ENCODE data around the gene HSH2D. TPM values are rescaled to one million over a fixed set of nuclear protein-coding genes. Genes with fewer than 3 reads are reported as not detected.

Gene HSH2D
- total RNA-seq, 1 experiment from 2014 or later = 0.49 TPM

DNA sequence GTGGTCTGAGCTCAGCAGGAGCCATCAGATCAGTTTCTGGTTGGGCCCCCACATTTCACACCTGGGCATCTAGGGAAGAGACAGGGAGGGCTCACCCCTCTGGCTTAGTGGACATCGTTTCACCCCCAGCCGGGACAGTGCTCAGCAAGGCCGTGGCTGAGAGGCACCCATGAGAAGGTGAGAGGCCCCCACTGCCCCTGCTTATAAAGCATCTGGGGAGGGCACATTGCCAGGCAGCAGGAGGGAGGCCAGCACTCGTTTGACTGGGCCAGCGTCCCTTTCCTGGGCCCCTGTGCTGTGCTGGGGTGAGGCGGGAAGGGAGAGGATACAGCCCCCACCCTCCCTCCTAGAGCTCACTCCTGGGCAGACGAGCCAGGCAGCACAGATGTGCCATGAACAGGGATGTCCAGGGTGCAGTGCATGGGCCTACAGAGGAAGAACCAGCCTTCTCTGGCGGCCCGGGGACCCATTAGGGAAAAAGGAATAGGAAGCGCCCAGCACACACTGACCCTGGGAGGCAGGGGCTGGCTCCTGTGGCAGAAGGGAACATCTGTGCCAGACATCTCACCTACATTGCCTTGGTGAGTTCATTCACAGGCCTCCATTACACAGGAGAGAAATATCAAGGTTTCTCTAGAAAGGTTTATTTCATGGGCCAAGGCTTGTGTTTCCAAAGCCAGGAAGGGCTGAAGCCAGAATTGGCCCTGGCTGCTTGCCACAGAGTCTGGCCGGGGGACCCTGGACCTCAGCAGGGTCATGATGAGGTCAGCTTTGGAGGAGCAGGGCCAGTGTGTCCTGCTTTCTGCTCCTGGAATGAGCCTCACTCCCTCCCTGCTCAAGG, 61.9 kb downstream of the HSH2D start:
- intact Hi-C loops (cut with micrococcal nuclease) = no loop called here
- Mint-ChIP-seq H3K4me1 (ENCODE audit: insufficient read depth, unreplicated experiment) (peaks cover 6% of the 10 kb centered on the region), H3K27ac (ENCODE audit: low read depth, unreplicated experiment) (no peak overlapping the region), H3K4me3 (ENCODE audit: unreplicated experiment) (no peak overlapping the region), H3K27me3 (ENCODE audit: insufficient read depth, unreplicated experiment) (no peaks in the 10 kb centered on the region), H3K9me3 (ENCODE audit: unreplicated experiment) (no peaks in the 10 kb centered on the region), H3K36me3 (ENCODE audit: insufficient read depth, unreplicated experiment) (peaks cover 71% of the 10 kb centered on the region)
- no TSS peak for BruUV-seq (replicated peaks)
- no peak for DNase-seq (ENCODE audit: unreplicated experiment)
- ChIA-PET POLR2A (interaction anchor here (0.6 kb wide), 1 partner anchor 15 kb away, joined by 3 read pairs; no protein-coding TSS in a partner anchor), CTCF (no interaction called here)
- no peak for TF ChIP-seq CTCF (IDR thresholded peaks at IDR 0.05; ENCODE audit: unreplicated experiment)

- BruUV-seq (replicated peaks) = no TSS peak
- Mint-ChIP-seq H3K4me1 (ENCODE audit: insufficient read depth, unreplicated experiment) (no peaks in the 10 kb centered on the region), H3K27me3 (ENCODE audit: insufficient read depth, unreplicated experiment) (no peaks in the 10 kb centered on the region), H3K4me3 (ENCODE audit: unreplicated experiment) (no peak overlapping the region), H3K27ac (ENCODE audit: low read depth, unreplicated experiment) (peak overlapping the region; percentile 82), H3K9me3 (ENCODE audit: unreplicated experiment) (no peaks in the 10 kb centered on the region), H3K36me3 (ENCODE audit: insufficient read depth, unreplicated experiment) (peaks cover 71% of the 10 kb centered on the region)
- TF ChIP-seq CTCF (IDR thresholded peaks at IDR 0.05; ENCODE audit: unreplicated experiment) = no peak
- ChIA-PET CTCF (interaction anchor here (0.6 kb wide), 1 partner anchor 51 kb away, joined by 3 read pairs; no protein-coding TSS in a partner anchor), POLR2A (interaction anchor here (0.6 kb wide), 1 partner anchor 15 kb away, joined by 3 read pairs; no protein-coding TSS in a partner anchor)
- DNase-seq (ENCODE audit: unreplicated experiment) = no peak
- intact Hi-C loops (cut with micrococcal nuclease) = no loop called here
These were observed 62.6 kb downstream of the HSH2D start for GRCh38 chr19:16206046-16206605.

DNA sequence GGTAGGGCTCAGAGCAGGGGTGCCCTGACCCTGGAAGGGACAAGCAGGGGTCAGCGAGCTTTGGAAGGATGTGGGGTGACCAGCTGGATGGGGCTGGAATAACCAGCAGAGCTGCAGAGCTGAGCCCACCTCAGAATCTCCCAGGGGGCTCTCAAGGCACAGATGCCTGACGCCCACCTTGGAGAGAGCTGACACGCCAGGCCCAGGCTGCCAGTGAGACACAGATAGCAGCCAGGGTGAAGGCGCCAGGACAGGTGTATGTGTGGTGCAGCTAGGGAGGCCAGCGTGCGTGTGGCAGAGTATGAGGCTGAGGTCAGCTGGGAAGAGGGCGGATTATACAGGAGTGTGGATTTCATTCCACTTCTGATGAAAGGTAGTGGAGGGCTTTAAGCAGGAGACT, 63.2 kb downstream of the HSH2D start:
- ChIA-PET CTCF (interaction anchor here (0.6 kb wide), 1 partner anchor 50 kb away, joined by 3 read pairs; no protein-coding TSS in a partner anchor), POLR2A (no interaction called here)
- H3K9me3 Mint-ChIP-seq (ENCODE audit: unreplicated experiment) = no peaks in the 10 kb centered on the region
- peak overlapping the region; percentile 82 for H3K27ac Mint-ChIP-seq (ENCODE audit: low read depth, unreplicated experiment)
- no peak for TF ChIP-seq CTCF (IDR thresholded peaks at IDR 0.05; ENCODE audit: unreplicated experiment)
- intact Hi-C loops (cut with micrococcal nuclease) = no loop called here
- no peak for DNase-seq (ENCODE audit: unreplicated experiment)
- peaks cover 70% of the 10 kb centered on the region for H3K36me3 Mint-ChIP-seq (ENCODE audit: insufficient read depth, unreplicated experiment)
- BruUV-seq (replicated peaks) = no TSS peak
- H3K4me1 Mint-ChIP-seq (ENCODE audit: insufficient read depth, unreplicated experiment) = no peaks in the 10 kb centered on the region
- H3K4me3 Mint-ChIP-seq (ENCODE audit: unreplicated experiment) = no peak overlapping the region
- no peaks in the 10 kb centered on the region for H3K27me3 Mint-ChIP-seq (ENCODE audit: insufficient read depth, unreplicated experiment)

GRCh38 chr19:16207063-16207462, 63.6 kb downstream of the HSH2D start:
- no peaks in the 10 kb centered on the region for H3K9me3 Mint-ChIP-seq (ENCODE audit: unreplicated experiment)
- ChIA-PET CTCF (interaction anchor here (1.2 kb wide), 1 partner anchor 165 kb away, joined by 4 read pairs; no protein-coding TSS in a partner anchor), POLR2A (no interaction called here)
- intact Hi-C loops (cut with micrococcal nuclease) = no loop called here
- no peaks in the 10 kb centered on the region for H3K4me1 Mint-ChIP-seq (ENCODE audit: insufficient read depth, unreplicated experiment)
- peaks cover 69% of the 10 kb centered on the region for H3K36me3 Mint-ChIP-seq (ENCODE audit: insufficient read depth, unreplicated experiment)
- no peaks in the 10 kb centered on the region for H3K27me3 Mint-ChIP-seq (ENCODE audit: insufficient read depth, unreplicated experiment)
- DNase-seq (ENCODE audit: unreplicated experiment) = no peak
- TF ChIP-seq CTCF (IDR thresholded peaks at IDR 0.05; ENCODE audit: unreplicated experiment) = no peak
- peak overlapping the region; percentile 82 for H3K27ac Mint-ChIP-seq (ENCODE audit: low read depth, unreplicated experiment)
- no TSS peak for BruUV-seq (replicated peaks)
- H3K4me3 Mint-ChIP-seq (ENCODE audit: unreplicated experiment) = no peak overlapping the region

Measured in MCF 10A (cell line).